ENCODE data around the gene RUNDC1.
"Not testable (repeated sequence)": the region's sequence is repeated elsewhere in the genome, so short reads cannot be mapped to it uniquely, and the experiment has no call there.

RUNDC1 gene

GRCh38 chr17:42980274-42980765 is at the start of gene RUNDC1:
RUNDC1 (plus strand) TSS chr17:42980565; CDS start chr17:42980577, 12 bp downstream.
- peak; percentile 10 for DNase-seq

- no peak for DNase-seq
Measured at GRCh38 chr17:42937712-42938596, 42.4 kb upstream of the RUNDC1 start.

- DNase-seq = no peak
Measured at GRCh38 chr17:42944211-42944610, 36.2 kb upstream of the RUNDC1 start.

GRCh38 chr17:42946812-42947211 is 33.6 kb upstream of the RUNDC1 start:
- DNase-seq = no peak

GRCh38 chr17:42950044-42950783 is 30.2 kb upstream of the RUNDC1 start:
- no peak for DNase-seq

- no peak for DNase-seq
Measured at GRCh38 chr17:42953669-42954068, 26.7 kb upstream of the RUNDC1 start.

- peak; percentile 88 for DNase-seq
Measured at GRCh38 chr17:42964161-42964932, 16.0 kb upstream of the RUNDC1 start, which contains the start of gene AARSD1. AARSD1 (minus strand) TSS chr17:42964454; CDS start chr17:42964440, 14 bp downstream.

GRCh38 chr17:42967925-42968324 is 12.4 kb upstream of the RUNDC1 start:
- DNase-seq = no peak

GRCh38 chr17:42969001-42969581 is 11.3 kb upstream of the RUNDC1 start:
- no peak for DNase-seq

- no peak for DNase-seq
Measured at GRCh38 chr17:42971589-42971988, 8.8 kb upstream of the RUNDC1 start.

- DNase-seq = not testable (repeated sequence)
Measured at GRCh38 chr17:42973323-42973722, 7.0 kb upstream of the RUNDC1 start.

GRCh38 chr17:42975265-42975664 is 5.1 kb upstream of the RUNDC1 start:
- no peak for DNase-seq

GRCh38 chr17:42975701-42976100 is 4.7 kb upstream of the RUNDC1 start:
- DNase-seq = not testable (repeated sequence)

GRCh38 chr17:42979511-42980273 is 673 bp upstream of the RUNDC1 start, which contains the start of gene PTGES3L:
PTGES3L (minus strand) TSS chr17:42980080; CDS start chr17:42980053, 27 bp downstream.
- peak; percentile 29 for DNase-seq

- no peak for DNase-seq
Measured at GRCh38 chr17:42980766-42981397, 517 bp downstream of the RUNDC1 start.

- no peak for DNase-seq
Measured at GRCh38 chr17:42982266-42982665, 1.9 kb downstream of the RUNDC1 start.

- DNase-seq = no peak
Measured at GRCh38 chr17:42985225-42985624, 4.9 kb downstream of the RUNDC1 start.

- DNase-seq = no peak
Measured at GRCh38 chr17:42989141-42989540, 8.8 kb downstream of the RUNDC1 start.

- DNase-seq = no peak
Measured at GRCh38 chr17:42989726-42990652, 9.6 kb downstream of the RUNDC1 start.

- no peak for DNase-seq
Measured at GRCh38 chr17:42991471-42991870, 11.1 kb downstream of the RUNDC1 start.
